GM18951 (cell line): ENCODE data around the gene GSDMA.

Experiments used
- POLR2A ChIP-seq: IDR thresholded peaks from 4 replicates; pipeline ENCODE4 v1.6.1; 2011; ENCODE audit warnings: mild to moderate bottlenecking; ENCODE audit not compliant: insufficient read length, insufficient read depth; ENCODE audit errors: extremely low read depth
- in situ Hi-C: fragments of 300-500 bp; cut with MboI; formaldehyde crosslinking; loops from one replicate; pipeline ENCODE4 v1.12.0; 2022; ENCODE audit warnings: low sequenced_read_pairs, mixed read lengths, inconsistent platforms; ENCODE audit not compliant: unreplicated experiment

Gene GSDMA

GRCh38 chr17:39979016-39979670 lies 16.3 kb downstream of the GSDMA start:
- in situ Hi-C loops, result no loop called here
- no peak for TF ChIP-seq POLR2A

- in situ Hi-C loops, result loop anchor here (10.0 kb wide), 1 partner anchor 105 kb away; no protein-coding TSS in a partner anchor
- no peak for TF ChIP-seq POLR2A
Observed at GRCh38 chr17:39979893-39980350, 17.1 kb downstream of the GSDMA start.

- peak; percentile 70 for TF ChIP-seq POLR2A
- in situ Hi-C loops, result loop anchor here (10.0 kb wide), 1 partner anchor 106 kb away; no protein-coding TSS in a partner anchor
Observed at GRCh38 chr17:39980351-39981206, 17.8 kb downstream of the GSDMA start, which contains the start of gene PSMD3. Gene PSMD3 (plus strand): TSS chr17:39980807. CDS start chr17:39980971, 164 bp downstream.

GRCh38 chr17:39981207-39981741 lies 18.5 kb downstream of the GSDMA start:
- in situ Hi-C loops, result loop anchor here (10.0 kb wide), 1 partner anchor 106 kb away; no protein-coding TSS in a partner anchor
- no peak for TF ChIP-seq POLR2A

GRCh38 chr17:39981766-39982375 lies 19.1 kb downstream of the GSDMA start:
- no peak for TF ChIP-seq POLR2A
- in situ Hi-C loops, result loop anchor here (10.0 kb wide), 1 partner anchor 107 kb away; no protein-coding TSS in a partner anchor

GRCh38 chr17:39988206-39988810 lies 25.5 kb downstream of the GSDMA start:
- in situ Hi-C loops, result loop anchor here (10.0 kb wide), 1 partner anchor 114 kb away; no protein-coding TSS in a partner anchor
- TF ChIP-seq POLR2A, result no peak

- no peak for TF ChIP-seq POLR2A
- in situ Hi-C loops, result no loop called here
Observed at GRCh38 chr17:39994448-39994847, 31.6 kb downstream of the GSDMA start.

- no peak for TF ChIP-seq POLR2A
- in situ Hi-C loops, result no loop called here
Observed at GRCh38 chr17:39995438-39995837, 32.6 kb downstream of the GSDMA start.

GRCh38 chr17:39996162-39996561 lies 33.4 kb downstream of the GSDMA start:
- in situ Hi-C loops, result no loop called here
- TF ChIP-seq POLR2A, result no peak

GRCh38 chr17:39996800-39997199 lies 34.0 kb downstream of the GSDMA start:
- no peak for TF ChIP-seq POLR2A
- in situ Hi-C loops, result no loop called here

GRCh38 chr17:39997543-39997942 lies 34.7 kb downstream of the GSDMA start:
- in situ Hi-C loops, result no loop called here
- no peak for TF ChIP-seq POLR2A

- no peak for TF ChIP-seq POLR2A
- in situ Hi-C loops, result no loop called here
Observed at GRCh38 chr17:39999067-39999466, 36.3 kb downstream of the GSDMA start.
